GM21576 (cell line): ENCODE results near the gene PKHD1.

ENCODE experiments used
- ATAC-seq: cut with Tn5 transposase; IDR thresholded peaks from one replicate; pipeline ENCODE4 v1.9.1; 2021; ENCODE audit warnings: mild to moderate bottlenecking, moderate library complexity; ENCODE audit not compliant: unreplicated experiment

Gene PKHD1, protein sequence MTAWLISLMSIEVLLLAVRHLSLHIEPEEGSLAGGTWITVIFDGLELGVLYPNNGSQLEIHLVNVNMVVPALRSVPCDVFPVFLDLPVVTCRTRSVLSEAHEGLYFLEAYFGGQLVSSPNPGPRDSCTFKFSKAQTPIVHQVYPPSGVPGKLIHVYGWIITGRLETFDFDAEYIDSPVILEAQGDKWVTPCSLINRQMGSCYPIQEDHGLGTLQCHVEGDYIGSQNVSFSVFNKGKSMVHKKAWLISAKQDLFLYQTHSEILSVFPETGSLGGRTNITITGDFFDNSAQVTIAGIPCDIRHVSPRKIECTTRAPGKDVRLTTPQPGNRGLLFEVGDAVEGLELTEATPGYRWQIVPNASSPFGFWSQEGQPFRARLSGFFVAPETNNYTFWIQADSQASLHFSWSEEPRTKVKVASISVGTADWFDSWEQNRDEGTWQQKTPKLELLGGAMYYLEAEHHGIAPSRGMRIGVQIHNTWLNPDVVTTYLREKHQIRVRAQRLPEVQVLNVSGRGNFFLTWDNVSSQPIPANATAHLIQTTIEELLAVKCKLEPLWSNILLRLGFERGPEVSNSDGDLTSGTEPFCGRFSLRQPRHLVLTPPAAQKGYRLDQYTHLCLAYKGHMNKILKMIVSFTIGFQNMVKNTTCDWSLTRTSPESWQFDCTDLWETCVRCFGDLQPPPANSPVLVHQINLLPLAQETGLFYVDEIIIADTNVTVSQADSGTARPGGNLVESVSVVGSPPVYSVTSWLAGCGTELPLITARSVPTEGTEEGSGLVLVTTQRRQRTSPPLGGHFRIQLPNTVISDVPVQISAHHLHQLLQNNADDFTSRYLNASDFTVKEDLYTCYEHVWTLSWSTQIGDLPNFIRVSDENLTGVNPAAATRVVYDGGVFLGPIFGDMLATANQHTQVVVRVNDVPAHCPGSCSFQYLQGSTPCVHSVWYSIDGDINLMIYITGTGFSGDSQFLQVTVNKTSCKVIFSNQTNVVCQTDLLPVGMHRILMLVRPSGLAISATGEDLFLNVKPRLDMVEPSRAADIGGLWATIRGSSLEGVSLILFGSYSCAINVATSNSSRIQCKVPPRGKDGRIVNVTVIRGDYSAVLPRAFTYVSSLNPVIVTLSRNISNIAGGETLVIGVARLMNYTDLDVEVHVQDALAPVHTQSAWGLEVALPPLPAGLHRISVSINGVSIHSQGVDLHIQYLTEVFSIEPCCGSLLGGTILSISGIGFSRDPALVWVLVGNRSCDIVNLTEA (N-terminal part only)

DNA sequence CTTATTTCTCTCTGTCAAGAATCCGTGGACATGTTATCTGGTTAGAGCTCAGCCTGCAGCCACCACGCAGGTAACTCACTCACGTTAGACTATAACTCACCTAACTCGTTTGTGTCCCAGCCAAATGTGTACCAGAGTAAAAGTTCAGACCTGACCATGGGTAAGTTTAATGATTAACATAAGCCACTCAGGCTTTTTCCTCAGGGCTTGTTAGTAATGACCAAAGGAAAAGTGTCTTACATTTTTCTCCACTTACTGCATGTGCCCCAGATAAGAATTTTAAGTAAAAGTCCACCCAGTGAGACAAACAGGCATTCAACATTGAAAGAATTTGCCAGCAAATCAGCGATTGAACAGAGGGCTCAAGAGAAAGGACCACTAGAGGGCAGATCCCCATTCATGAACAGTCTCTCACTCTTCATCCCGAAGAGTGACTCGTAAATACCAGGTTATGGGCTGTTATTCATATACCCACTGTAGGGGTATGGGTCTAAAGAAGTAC lies at the start of gene PKHD1:
Gene PKHD1 (minus strand): TSS at position 116 of the 502 bp plus-strand sequence. CDS start 2,680 bp downstream, outside the sequence.
- no peak for ATAC-seq

DNA sequence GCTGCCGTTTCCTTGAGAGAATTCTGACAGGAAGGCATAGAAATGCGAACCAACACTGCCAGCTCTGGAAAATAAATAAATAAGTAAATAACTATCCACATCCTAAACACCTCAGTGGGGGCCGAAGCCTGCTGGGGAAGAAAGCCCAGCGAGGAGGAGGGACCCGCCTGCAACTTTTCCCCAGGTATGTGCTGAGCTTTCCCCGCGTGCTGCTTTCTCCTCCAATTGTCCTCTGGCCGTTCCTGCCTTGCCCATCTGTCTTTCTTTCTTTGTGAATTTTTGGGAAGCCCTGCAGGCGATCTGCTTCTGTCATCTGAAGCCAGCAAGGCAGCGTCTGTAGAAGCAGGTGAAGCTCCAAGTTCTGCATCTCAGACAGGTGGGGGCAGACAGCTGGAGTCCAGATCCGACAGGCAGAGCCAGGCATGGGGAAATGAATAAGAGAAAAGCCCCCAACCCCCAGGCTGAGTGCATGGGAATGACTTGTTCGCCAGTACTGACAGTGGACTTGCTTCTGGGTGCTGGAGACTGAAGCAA lies 49.6 kb upstream of the PKHD1 start:
- no peak for ATAC-seq

DNA sequence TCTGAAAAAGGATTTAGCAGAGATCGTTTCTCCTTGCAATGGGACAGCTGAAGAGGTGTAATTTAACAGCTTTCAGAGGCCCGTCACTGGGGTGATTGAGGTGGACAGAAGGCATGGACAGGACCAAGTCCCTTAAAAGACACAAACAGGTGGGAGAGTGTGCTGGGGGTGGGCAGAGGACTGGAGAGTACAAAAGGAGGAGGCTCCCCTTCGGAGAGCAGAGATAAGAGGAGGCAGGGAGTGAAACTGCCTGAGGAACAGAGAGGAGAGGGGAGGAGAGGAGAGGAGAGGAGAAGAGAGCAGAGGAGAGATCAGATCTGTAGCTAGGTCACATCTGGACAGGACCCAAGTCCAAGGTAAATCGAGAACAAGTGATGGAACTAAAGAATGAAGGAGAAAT lies 48.6 kb upstream of the PKHD1 start:
- ATAC-seq: no peak

DNA sequence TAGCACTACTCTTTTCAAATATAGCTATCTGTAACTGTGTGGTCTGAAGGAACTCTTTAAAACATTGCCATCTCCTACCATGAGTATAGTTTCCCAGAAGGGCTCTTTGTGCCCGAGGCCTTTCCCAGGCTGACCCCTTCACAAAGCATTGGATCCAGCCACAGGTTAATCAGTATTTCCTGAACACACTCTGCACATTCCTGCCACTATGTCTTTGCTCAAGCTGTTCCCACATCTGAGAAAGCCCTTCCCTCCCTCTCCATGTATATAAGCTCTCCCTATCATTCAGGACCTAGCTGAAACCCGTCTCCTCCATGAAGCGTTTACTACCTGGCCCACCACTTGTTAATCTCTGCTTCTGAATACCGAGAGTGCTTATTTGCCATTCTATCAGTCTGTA lies 47.8 kb upstream of the PKHD1 start:
- no peak for ATAC-seq

DNA sequence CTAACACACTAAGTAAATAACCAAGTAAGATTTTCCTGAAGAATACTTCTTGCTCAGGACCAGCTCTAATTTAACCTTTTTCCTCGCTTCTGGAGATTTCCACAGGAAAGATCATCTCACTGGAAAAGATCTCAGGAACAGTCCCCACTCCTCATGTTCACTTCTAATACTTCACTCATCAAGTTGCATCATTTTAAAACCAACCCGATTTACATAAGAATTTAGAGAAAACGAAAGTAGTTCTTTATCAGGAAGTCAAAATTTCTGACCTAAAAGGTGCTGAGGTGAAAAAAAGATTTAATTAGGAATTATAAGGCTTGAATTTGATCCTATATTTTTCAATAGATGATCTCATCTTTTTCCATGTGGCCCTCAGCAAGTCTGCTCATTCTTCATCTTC lies 46.6 kb upstream of the PKHD1 start:
- no peak for ATAC-seq

DNA sequence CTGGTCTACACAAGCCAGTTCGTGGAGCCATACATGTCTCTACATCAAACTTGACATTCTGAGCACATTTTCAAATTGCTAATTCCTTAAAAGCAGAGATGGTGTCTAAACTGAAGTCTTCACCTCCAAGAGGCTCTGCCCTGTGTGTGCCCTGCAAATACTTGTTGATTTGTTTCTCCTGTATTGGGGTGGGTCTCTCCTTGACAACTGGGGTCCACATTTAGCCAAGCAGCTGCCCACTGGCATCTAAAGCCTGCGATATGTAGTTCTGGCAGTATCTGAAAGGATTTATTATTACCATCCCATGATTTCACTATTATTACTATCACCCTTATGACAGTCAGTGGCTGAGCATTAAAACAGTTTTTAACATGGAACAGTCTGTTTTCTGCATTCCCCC lies 45.9 kb upstream of the PKHD1 start:
- no peak for ATAC-seq

DNA sequence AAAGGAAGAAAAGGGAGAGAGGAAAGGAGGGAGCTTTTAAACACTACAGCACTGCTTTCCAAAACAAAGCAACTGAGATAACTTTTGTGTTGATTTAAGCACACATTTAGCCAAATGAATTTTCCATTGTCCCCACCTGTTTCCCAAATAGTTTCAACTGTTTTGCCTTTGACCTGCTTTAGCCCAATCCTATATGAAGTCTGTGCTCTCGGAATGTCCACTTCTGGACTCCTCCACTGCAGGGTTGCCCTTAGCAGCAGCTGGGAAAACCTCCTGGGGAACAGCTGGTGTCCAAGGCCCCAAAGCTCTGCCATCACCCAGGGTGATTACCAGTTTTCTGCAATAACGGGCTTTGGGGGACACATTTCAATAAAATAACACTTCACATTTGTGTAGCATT lies 44.9 kb upstream of the PKHD1 start:
- no peak for ATAC-seq

DNA sequence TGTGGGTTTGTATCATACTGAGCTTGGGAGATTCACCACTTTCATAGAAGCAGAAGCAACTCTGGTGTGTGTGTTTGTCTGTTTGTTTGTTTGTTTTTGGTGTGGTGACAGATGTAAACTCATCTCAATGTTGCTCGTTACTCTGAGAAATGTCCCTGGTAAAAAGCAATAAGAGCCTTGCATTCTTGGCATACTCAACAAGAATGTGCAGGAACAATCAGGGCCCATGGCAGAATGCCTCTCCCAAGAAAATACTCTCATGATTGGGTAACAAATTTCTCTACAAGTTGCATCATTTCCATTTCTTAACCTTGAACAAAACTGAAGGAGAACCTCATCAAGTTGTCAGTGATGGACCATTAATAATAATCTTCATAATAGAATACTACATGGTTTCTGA lies 43.0 kb upstream of the PKHD1 start:
- ATAC-seq: no peak

DNA sequence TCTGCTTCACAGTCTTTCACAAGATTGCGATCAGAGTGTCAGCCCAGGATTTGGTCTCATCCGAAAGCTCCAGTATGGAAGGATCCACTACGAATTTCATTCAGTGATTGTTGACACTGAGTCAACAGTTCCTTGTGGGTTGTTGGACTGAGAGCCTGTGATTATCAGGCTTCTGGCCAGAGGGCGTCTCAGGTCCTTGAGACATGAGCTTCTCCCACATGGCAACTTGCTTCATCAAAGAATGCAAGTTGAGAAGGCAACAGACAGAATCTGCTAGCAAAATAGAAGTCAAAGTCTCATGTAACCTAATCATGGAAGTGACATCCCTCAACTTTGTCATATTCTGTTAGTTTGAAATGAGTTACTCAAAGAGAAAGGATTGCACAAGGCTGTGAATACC lies 40.5 kb upstream of the PKHD1 start:
- ATAC-seq: no peak

DNA sequence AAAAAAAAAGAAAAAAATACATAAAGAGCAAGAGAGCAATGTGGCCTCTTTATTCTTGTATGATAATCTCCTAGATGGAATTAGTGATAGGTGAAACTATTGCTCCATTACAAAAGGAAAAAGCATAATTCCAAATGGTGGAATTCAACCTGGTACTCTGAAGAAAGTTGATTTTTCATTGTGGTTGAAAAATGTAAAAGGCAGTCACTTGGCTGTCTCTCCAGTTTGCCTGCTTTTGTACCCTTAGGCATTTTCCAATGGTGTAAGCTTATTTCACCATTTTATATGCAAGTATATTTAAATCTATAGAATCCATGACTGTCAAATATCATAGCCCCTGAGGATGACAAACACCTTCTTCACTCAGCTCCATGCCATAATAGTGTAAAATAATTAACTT lies 38.8 kb upstream of the PKHD1 start:
- ATAC-seq: no peak

DNA sequence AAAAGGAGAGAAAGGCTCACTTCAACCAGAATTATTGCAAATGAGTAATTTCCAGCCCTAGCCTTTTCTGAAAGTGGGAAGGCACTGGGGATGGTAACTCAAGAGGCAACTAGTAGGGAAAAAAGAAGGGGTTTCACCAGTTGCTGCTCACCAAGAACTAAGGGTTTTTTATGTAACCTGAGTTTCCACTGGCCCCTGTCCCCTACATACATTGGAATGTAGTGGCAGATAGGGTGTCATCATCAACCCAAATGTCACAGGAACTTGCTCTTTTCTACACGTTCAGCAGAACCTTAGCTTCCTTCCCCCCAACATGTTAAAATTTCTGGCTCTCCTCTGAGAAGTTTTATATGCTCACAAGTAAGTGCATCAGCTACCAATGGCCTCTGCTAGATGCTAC lies 38.2 kb upstream of the PKHD1 start:
- no peak for ATAC-seq

DNA sequence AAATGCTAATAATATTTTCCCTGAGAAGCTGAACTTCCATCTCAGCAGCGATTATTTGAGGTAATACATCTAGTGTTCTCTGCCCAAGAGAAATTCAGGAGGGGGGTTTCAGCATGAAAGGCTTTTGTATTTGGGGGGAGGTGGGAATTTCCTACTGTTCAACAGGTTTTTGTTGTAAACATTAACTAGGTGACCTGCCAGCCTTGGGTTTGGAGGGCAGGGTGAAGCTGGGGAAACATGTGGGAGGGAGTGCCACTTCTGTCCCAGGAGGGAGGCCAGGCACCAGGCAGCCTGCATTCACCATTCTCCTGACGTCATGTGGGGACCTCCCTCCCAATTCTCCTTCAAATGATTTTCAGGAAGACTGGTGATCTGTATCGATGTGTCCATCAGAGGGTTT lies 37.7 kb upstream of the PKHD1 start:
- ATAC-seq: no peak

DNA sequence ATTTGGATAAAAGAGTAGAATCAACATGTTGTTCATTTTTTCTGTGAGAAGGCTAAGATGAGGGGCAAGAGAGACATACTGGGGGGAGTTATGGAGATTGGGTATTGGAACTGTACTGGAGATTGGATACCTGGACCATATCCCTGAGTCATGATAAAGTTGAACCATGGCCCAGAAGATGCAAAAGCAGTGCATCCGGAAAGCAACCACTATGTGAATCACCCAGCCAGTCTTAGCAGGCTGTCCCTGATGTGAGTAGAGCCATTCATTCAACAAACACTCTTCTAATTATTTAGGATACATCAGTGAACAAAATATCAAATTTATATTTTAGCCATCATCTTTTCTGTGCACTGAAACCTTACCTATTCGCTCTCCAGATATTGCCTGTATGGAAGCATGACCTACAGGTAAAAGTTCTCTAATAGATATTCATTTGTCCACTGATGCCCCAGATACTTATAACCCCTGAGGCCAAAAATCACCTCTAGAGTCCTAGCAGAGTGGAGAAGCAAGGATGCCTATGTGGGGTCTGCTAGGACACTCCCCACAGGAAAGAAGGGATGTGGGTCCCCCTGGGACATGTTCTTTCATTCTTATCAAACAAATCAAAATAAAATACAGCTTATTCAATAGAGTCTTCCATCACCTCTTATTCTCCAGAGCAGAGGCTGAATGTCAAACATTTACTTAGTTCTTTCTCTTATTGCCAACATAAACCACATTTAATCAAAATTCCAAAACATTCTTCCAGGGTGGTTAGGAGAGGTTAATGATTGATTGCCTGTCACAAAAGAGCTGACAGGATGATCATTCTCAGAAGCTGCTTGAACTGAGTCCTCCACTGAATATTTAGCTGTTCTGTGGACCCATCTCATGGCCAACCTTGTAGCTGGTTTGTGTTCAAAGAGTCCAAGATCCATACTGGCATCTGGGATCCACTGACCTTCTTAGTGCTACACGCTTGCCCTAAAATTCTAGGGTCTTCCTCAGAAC lies 37.0 kb upstream of the PKHD1 start:
- ATAC-seq: no peak

DNA sequence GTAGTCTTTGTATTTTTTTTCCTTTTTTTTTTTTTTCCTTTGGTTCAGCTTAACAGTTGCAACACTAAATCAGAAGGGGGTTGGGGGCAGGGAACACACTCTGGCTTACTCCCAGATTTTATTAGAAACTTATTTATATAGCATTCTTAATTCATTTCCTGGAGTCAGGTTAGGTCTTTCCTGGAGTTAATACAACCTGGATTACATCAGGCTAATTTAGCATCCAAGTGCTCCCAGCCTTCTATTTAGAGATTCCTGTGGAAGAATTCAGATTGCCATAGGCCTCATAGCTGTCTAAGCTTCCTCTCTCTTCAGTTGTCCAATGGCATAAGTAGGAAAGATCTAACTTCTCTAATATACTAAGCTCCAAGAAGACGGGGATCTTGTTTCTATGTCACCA lies 35.8 kb upstream of the PKHD1 start:
- no peak for ATAC-seq

DNA sequence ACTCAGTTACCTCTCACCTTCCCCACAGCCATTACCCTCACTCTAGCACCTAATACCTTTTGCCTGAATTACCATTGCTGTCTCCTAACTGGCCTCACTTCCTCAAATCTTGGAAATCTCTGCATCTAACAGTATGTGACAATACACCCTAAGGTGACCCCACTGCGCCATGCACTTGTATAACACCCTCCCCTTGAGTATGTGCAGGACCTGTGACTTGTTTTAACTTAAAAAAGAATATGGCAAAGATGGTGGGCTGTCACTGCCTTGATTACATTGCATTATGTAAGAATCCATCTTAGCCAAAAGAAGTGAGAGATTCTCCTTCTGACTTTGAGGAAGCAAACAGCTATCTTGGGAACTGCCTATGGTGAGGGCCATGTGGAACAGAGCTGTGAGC lies 29.9 kb upstream of the PKHD1 start:
- ATAC-seq: no peak

DNA sequence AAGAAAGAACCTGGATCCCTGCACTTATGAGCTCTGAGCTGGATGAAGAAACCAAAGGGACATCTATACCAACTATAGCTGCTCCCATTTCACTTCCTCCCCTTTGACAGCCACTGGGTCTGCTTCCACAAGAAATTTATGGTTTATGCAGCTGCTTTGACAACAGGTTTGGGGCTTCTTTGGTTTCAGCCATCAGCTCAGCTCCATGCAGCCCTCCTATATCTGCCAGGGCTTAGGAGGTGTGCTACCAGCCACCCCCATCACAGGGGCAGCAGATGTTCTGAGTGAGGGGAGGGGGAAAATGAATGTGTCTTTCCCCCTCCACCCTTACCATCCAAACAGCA lies 29.2 kb upstream of the PKHD1 start:
- ATAC-seq: no peak

DNA sequence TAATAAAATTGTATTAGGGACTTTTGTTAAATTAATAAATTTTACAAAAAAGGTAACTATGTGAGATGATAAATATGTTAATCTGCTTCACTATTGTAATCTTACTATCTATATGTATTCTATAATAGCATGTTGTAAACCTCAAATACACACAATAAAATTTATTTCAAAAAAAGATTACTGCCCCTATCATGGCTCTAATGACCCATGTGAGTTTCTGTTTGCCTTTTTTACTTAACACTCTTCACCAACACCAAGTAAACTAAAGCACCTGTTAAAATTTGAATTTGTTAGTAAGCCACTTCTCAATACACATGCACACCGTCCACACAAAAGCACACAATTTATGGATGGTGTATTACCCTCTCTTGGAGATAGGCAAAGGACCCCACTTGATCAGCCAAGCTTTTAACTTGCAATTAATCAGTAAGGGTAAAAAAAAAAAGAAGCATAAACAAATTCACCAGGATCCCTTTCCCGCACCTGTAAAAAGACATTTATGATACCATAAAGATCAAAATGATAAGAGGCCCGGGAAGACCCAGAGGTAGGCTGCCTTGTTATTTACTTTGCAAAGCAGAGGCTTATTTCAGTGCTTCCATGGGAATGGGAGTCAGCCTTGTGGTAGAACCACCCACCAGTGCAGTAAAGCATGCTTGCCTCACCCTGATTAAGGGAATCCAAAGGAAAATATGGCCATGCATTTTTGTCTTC lies 28.6 kb upstream of the PKHD1 start:
- no peak for ATAC-seq

DNA sequence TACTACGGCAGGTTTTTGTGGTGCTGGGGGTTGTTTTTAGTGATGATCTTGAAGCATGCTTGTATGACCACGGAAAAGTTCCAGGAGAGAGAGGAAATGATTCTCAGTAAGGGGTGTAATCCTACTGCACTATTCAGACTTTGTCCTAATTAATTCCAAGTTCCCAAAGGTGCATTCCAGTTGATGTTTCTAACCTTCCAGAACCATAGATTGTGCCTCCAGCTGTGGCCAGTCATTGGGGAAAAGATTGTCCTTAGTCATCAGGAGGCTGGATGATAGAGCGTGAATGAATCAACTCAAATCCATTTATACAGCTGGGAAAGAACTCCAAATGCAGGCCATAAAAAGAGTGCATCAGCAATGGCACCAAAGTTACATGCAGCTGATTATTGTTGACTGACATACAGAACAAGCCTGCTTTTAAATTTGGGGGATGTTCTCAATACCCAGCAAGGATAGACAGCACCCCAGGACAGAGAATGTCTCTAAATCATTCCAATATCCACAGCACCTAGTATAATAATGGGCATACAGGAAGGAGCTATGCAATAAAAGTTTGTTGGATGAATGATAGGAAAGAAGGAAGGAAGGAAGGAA lies 27.8 kb upstream of the PKHD1 start:
- ATAC-seq: no peak

DNA sequence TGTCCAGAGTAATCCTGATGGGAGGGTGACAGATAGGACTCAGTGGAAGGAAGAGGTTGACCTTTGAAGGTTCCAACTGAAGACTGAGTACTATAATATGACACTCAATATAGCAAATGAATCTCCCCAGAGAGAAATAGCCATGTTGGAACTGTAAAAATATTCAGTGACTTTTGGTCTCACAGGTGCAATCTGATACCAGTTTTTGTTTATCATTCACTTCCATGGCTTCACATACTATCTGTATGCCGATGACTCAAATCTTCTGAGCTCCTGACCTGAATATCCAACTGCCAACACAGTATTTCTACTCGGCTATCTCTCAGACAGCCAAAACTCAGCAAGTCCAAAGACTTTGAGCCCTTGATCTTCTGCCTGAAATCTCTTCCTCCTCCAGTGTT lies 21.8 kb upstream of the PKHD1 start:
- ATAC-seq: no peak
